ENCODE results near the gene DLG4.

Gene DLG4

GRCh38 chr17:7219812-7220592 is at the start of gene DLG4, which contains the start of gene ACADVL:
TSS of gene DLG4 (minus strand) at chr17:7219836.
TSS of gene ACADVL (plus strand) at chr17:7219938. CDS start at chr17:7219985, 47 bp downstream.
- Histone ChIP-seq H4K20me1 (peaks cover 26 to 67% (median 50%) of the 10 kb centered on the region in 11 experiments; a peak in 20 of 22 replicates), H3K4me2 (peak within 1 kb of the TSS; percentile 94 to 100 (median 97)), H3K27me3 (no peaks in the 10 kb centered on the region), H3K27ac (peak within 1 kb of the TSS; percentile 82 to 92 (median 87)), H3K4me3 (peak within 1 kb of the TSS; percentile 88 to 99 (median 94)), H3K9me3 (replicated peaks in 1 of 11) (no peaks in the 10 kb centered on the region), H3K36me3 (peaks cover 35 to 42% (median 37%) of the 10 kb centered on the region in 11 experiments), H3K4me1 (peaks cover 51 to 71% (median 59%) of the 10 kb centered on the region in 10 experiments), H3K9ac (peak within 1 kb of the TSS; percentile 86 to 95 (median 93))
- no peak for TF ChIP-seq Cebpa-rat (IDR thresholded peaks at IDR 0.05)

GRCh38 chr17:7266784-7267183 is 47.1 kb upstream of the DLG4 start:
- no peaks in the 10 kb centered on the region for H3K9me3 ChIP-seq (replicated peaks in 1 of 11)
- peaks cover 6 to 43% (median 19%) of the 10 kb centered on the region in 10 experiments; a peak in 17 of 20 replicates for H3K4me1 ChIP-seq
- H3K4me2 ChIP-seq: peak overlapping the region in 1 of 11 experiments; percentile 26; a peak in 4 of 22 replicates
- peaks cover 0 to 6% (median 0%) of the 10 kb centered on the region in 11 experiments; a peak in 2 of 22 replicates for H4K20me1 ChIP-seq
- no peaks in the 10 kb centered on the region for H3K36me3 ChIP-seq
- no peak overlapping the region for H3K4me3 ChIP-seq
- H3K9ac ChIP-seq: no peak overlapping the region
- no peak for TF ChIP-seq Cebpa-rat (IDR thresholded peaks at IDR 0.05)
- no peak overlapping the region for H3K27ac ChIP-seq
- H3K27me3 ChIP-seq: peaks cover 11 to 44% (median 37%) of the 10 kb centered on the region in 11 experiments

- H3K27ac ChIP-seq: peak overlapping the region in 3 of 11 experiments; percentile 43 to 62 (median 52); a peak in 6 of 22 replicates
- H3K27me3 ChIP-seq: peaks cover 27 to 75% (median 68%) of the 10 kb centered on the region in 11 experiments
- peaks cover 0 to 33% (median 21%) of the 10 kb centered on the region in 11 experiments; a peak in 15 of 22 replicates for H4K20me1 ChIP-seq
- peaks cover 17 to 22% (median 19%) of the 10 kb centered on the region in 11 experiments for H3K36me3 ChIP-seq
- peaks cover 19 to 74% (median 44%) of the 10 kb centered on the region in 10 experiments for H3K4me1 ChIP-seq
- H3K4me3 ChIP-seq: peak overlapping the region in 4 of 10 experiments; percentile 44 to 62 (median 56); a peak in 7 of 20 replicates
- H3K9me3 ChIP-seq (replicated peaks in 1 of 11): no peaks in the 10 kb centered on the region
- no peak for TF ChIP-seq Cebpa-rat (IDR thresholded peaks at IDR 0.05)
- H3K4me2 ChIP-seq: peak overlapping the region in 8 of 11 experiments; percentile 61 to 100 (median 84); a peak in 16 of 22 replicates
- H3K9ac ChIP-seq: peak overlapping the region in 2 of 11 experiments; percentile 46 to 51; a peak in 2 of 22 replicates
Measured at GRCh38 chr17:7263801-7264078, 44.1 kb upstream of the DLG4 start.

GRCh38 chr17:7262935-7263800 is 43.5 kb upstream of the DLG4 start:
- peak overlapping the region in 8 of 10 experiments; percentile 10 to 62 (median 46); a peak in 14 of 20 replicates for H3K4me3 ChIP-seq
- H3K4me2 ChIP-seq: peak overlapping the region; percentile 22 to 100 (median 79)
- peaks cover 0 to 35% (median 24%) of the 10 kb centered on the region in 11 experiments; a peak in 15 of 22 replicates for H4K20me1 ChIP-seq
- H3K9ac ChIP-seq: peak overlapping the region in 4 of 11 experiments; percentile 46 to 80 (median 63); a peak in 8 of 22 replicates
- peaks cover 19 to 79% (median 47%) of the 10 kb centered on the region in 10 experiments for H3K4me1 ChIP-seq
- no peak for TF ChIP-seq Cebpa-rat (IDR thresholded peaks at IDR 0.05)
- H3K9me3 ChIP-seq (replicated peaks in 1 of 11): no peaks in the 10 kb centered on the region
- H3K36me3 ChIP-seq: peaks cover 23 to 27% (median 25%) of the 10 kb centered on the region in 11 experiments
- peaks cover 27 to 79% (median 70%) of the 10 kb centered on the region in 11 experiments for H3K27me3 ChIP-seq
- H3K27ac ChIP-seq: peak overlapping the region in 5 of 11 experiments; percentile 6 to 62 (median 52); a peak in 8 of 22 replicates

GRCh38 chr17:7262192-7262934 is 42.7 kb upstream of the DLG4 start, which contains the start of gene CLDN7:
TSS of gene CLDN7 (minus strand) at chr17:7262478. CDS start at chr17:7262043, 435 bp downstream.
- H3K36me3 ChIP-seq: peaks cover 31 to 35% (median 33%) of the 10 kb centered on the region in 11 experiments
- H4K20me1 ChIP-seq: peaks cover 0 to 35% (median 24%) of the 10 kb centered on the region in 11 experiments; a peak in 15 of 22 replicates
- peak within 1 kb of the TSS in 6 of 11 experiments; percentile 6 to 62 (median 52); a peak in 9 of 22 replicates for H3K27ac ChIP-seq
- no peaks in the 10 kb centered on the region for H3K9me3 ChIP-seq (replicated peaks in 1 of 11)
- H3K27me3 ChIP-seq: peaks cover 27 to 79% (median 70%) of the 10 kb centered on the region in 11 experiments
- no peak for TF ChIP-seq Cebpa-rat (IDR thresholded peaks at IDR 0.05)
- peak within 1 kb of the TSS; percentile 38 to 67 (median 51) for H3K4me3 ChIP-seq
- peak within 1 kb of the TSS; percentile 73 to 100 (median 87) for H3K4me2 ChIP-seq
- peaks cover 19 to 88% (median 47%) of the 10 kb centered on the region in 10 experiments for H3K4me1 ChIP-seq
- H3K9ac ChIP-seq: peak within 1 kb of the TSS in 10 of 11 experiments; percentile 26 to 80 (median 54); a peak in 17 of 22 replicates

- Histone ChIP-seq H4K20me1 (peaks cover 0 to 35% (median 24%) of the 10 kb centered on the region in 11 experiments; a peak in 15 of 22 replicates), H3K36me3 (peaks cover 39 to 43% (median 41%) of the 10 kb centered on the region in 11 experiments), H3K9ac (peak overlapping the region in 10 of 11 experiments; percentile 26 to 80 (median 54); a peak in 17 of 22 replicates), H3K4me3 (peak overlapping the region; percentile 38 to 67 (median 51)), H3K9me3 (replicated peaks in 1 of 11) (no peaks in the 10 kb centered on the region), H3K4me1 (peaks cover 19 to 86% (median 47%) of the 10 kb centered on the region in 10 experiments), H3K27ac (peak overlapping the region in 3 of 11 experiments; percentile 41 to 53 (median 42); a peak in 4 of 22 replicates), H3K27me3 (peaks cover 27 to 79% (median 70%) of the 10 kb centered on the region in 11 experiments), H3K4me2 (peak overlapping the region; percentile 73 to 100 (median 87))
- no peak for TF ChIP-seq Cebpa-rat (IDR thresholded peaks at IDR 0.05)
Measured at GRCh38 chr17:7261379-7262191, 41.9 kb upstream of the DLG4 start.

Measured in BLaER1 treated with 17β-estradiol and CSF1 and Interleukin-3, amounts not matched to agents 10 nM and 100 nM (cell line).